AG10803 (cell line): ENCODE measurements around the gene CERK.
"Not testable (repeated sequence)": the region's sequence is repeated elsewhere in the genome, so short reads cannot be mapped to it uniquely, and the experiment has no call there.

ENCODE experiments used
- DNase-seq: peaks from one replicate; pipeline ENCODE4 v3.0.0; 2010; ENCODE audit warnings: low read depth
- H3K4me3 ChIP-seq: 2 replicates; pipeline ENCODE4 v1.5.1; 2011; ENCODE audit warnings: mild to moderate bottlenecking, low read length, control low read depth
- TF ChIP-seq, protein P1 (sequence below): conservative IDR thresholded peaks from 2 replicates; pipeline ENCODE4 v1.5.1; 2011; ENCODE audit warnings: mild to moderate bottlenecking, low read length, control low read depth, inconsistent platforms

Gene CERK

DNA sequence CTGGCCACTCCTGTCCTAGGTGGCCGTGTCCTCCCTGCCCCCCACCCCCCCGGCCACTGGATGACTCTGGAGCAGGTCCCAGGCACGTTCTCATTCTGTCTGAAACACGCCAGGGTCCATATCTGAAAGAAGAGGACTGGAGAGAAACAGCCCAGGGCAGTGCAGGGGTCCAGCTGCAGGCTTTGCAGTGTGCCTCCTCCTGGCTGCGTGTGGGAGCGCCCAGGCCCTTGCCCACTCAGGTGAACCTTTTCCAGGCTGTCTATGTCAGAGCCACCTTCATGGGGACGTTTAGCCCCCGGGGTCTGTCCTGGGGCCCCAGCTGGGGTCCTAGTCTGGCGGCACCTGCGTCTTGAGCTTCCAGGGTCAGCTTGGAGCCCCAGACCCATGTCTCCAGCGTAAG lies 102.3 kb downstream of the CERK start:
- DNase-seq = no peak
- TF ChIP-seq, protein P1, sequence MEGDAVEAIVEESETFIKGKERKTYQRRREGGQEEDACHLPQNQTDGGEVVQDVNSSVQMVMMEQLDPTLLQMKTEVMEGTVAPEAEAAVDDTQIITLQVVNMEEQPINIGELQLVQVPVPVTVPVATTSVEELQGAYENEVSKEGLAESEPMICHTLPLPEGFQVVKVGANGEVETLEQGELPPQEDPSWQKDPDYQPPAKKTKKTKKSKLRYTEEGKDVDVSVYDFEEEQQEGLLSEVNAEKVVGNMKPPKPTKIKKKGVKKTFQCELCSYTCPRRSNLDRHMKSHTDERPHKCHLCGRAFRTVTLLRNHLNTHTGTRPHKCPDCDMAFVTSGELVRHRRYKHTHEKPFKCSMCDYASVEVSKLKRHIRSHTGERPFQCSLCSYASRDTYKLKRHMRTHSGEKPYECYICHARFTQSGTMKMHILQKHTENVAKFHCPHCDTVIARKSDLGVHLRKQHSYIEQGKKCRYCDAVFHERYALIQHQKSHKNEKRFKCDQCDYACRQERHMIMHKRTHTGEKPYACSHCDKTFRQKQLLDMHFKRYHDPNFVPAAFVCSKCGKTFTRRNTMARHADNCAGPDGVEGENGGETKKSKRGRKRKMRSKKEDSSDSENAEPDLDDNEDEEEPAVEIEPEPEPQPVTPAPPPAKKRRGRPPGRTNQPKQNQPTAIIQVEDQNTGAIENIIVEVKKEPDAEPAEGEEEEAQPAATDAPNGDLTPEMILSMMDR = no peak
- no peak overlapping the region for H3K4me3 ChIP-seq

- not testable (repeated sequence) for H3K4me3 ChIP-seq
Observed at GRCh38 chr22:46634973-46635685, 102.9 kb downstream of the CERK start.

More at GRCh38 chr22:46634973-46635685, 102.9 kb downstream of the CERK start:
- DNase-seq = not testable (repeated sequence)
